Measurements from ENCODE around the gene TRPV5.

GRCh38 chr7:142876991-142877910 is 56.3 kb downstream of the TRPV5 start:
- TF ChIP-seq CTCF (IDR thresholded peaks at IDR 0.05; ENCODE audit: low read depth, low read length) (no peak), EZH2phosphoT487 (IDR thresholded peaks at IDR 0.05; ENCODE audit: low read depth) (no peak)
